22Rv1 (cell line): ENCODE results near the gene STAM.
A peak's percentile ranks its signal among the peaks of the same experiment; 100 is the strongest.

ENCODE experiments used
- ZFX ChIP-seq: fragments of 450-650 bp; IDR thresholded peaks from 2 replicates; pipeline ENCODE4 v1.6.1; 2017; ENCODE audit warnings: antibody characterized with exemption, borderline replicate concordance
- TF ChIP-seq, protein P1 (sequence below): fragments of 450-650 bp; IDR thresholded peaks from 2 replicates; pipeline ENCODE4 v1.5.1; 2017; ENCODE audit warnings: mild to moderate bottlenecking

DNA sequence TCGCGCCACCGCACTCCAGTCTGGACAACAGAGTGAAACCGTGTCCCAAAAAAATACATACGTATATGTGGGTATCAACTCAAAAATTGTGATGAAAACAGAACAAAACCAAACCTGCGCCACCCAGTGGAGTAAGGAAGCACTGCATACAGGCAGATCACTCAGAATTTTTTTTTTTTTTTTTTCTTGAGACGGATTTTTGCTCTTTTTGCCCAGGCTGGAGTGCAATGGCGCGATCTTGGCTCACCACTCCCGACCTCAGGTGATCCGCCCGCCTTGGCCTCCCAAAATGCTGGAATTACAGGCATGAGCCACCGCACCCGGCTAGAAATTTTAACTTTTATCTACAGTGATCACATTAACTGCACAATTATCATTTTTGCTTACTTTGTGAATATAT lies 99.0 kb downstream of the STAM start:
- TF ChIP-seq, protein P1, sequence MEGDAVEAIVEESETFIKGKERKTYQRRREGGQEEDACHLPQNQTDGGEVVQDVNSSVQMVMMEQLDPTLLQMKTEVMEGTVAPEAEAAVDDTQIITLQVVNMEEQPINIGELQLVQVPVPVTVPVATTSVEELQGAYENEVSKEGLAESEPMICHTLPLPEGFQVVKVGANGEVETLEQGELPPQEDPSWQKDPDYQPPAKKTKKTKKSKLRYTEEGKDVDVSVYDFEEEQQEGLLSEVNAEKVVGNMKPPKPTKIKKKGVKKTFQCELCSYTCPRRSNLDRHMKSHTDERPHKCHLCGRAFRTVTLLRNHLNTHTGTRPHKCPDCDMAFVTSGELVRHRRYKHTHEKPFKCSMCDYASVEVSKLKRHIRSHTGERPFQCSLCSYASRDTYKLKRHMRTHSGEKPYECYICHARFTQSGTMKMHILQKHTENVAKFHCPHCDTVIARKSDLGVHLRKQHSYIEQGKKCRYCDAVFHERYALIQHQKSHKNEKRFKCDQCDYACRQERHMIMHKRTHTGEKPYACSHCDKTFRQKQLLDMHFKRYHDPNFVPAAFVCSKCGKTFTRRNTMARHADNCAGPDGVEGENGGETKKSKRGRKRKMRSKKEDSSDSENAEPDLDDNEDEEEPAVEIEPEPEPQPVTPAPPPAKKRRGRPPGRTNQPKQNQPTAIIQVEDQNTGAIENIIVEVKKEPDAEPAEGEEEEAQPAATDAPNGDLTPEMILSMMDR, result peak; percentile 90
- no peak for TF ChIP-seq ZFX
